H1 (cell line): Measurements from ENCODE around the gene MYL5. TPM values are rescaled to one million over a fixed set of nuclear protein-coding genes. Genes with fewer than 3 reads are reported as not detected.

Source experiments
- CTCF ChIA-PET: fragments of 300-600 bp; sonication (Branson Sonifier 250); formaldehyde crosslinking; loops from one replicate; lab custom pipeline; 2021; ENCODE audit not compliant: partially characterized antibody; lab: Charles Lee
- POLR2A ChIA-PET: fragments of 300-600 bp; sonication (Branson Sonifier 250); formaldehyde crosslinking; loops from one replicate; lab custom pipeline; 2021; ENCODE audit warnings: inconsistent platforms; ENCODE audit not compliant: partially characterized antibody; lab: Charles Lee
- DNase-seq, 2 experiments: peaks; one replicate each; pipeline versions ENCODE4 v3.0.0 to v3.0.0-alpha.2; 2010 to 2022; ENCODE audit warnings: low spot score in 2 of 2, low read depth in 1 of 2, mixed read lengths in 1 of 2
- FAIRE-seq: peaks from 2 replicates; lab custom pipeline; 2011; peaks lifted over from hg19 to GRCh38; lab: Jason Lieb, UNC
- H2AFZ ChIP-seq: 2 replicates; pipeline ENCODE4 v1.8.1; 2012; ENCODE audit warnings: low read length, inconsistent platforms
- H2AK5ac ChIP-seq: 2 replicates; pipeline ENCODE4 v1.6.1; 2013; ENCODE audit warnings: low read depth, low read length
- H2BK120ac ChIP-seq: replicated peaks from 2 replicates; pipeline ENCODE3; 2013; ENCODE audit warnings: low read depth, low read length, inconsistent platforms
- H2BK12ac ChIP-seq: 2 replicates; pipeline ENCODE4 v1.6.1; 2013; ENCODE audit warnings: low read depth, low read length
- H2BK15ac ChIP-seq: 2 replicates; pipeline ENCODE4 v1.6.1; 2013; ENCODE audit warnings: low read length
- H2BK20ac ChIP-seq: 2 replicates; pipeline ENCODE4 v1.6.1; 2013; ENCODE audit warnings: low read length
- H2BK5ac ChIP-seq: 2 replicates; pipeline ENCODE4 v1.6.1; 2013; ENCODE audit warnings: low read depth, low read length
- H3K14ac ChIP-seq: 2 replicates; pipeline ENCODE4 v1.6.1; 2013; ENCODE audit warnings: inconsistent platforms; ENCODE audit not compliant: insufficient read length
- H3K18ac ChIP-seq: 2 replicates; pipeline ENCODE4 v1.6.1; 2013; ENCODE audit warnings: low read length; ENCODE audit errors: extremely low read depth
- H3K23ac ChIP-seq: 2 replicates; pipeline ENCODE4 v1.6.1; 2013; ENCODE audit warnings: inconsistent platforms; ENCODE audit not compliant: insufficient read length
- H3K23me2 ChIP-seq: 2 replicates; pipeline ENCODE4 v1.6.1; 2013; ENCODE audit warnings: low read depth, low read length
- H3K27ac ChIP-seq: 2 replicates; pipeline ENCODE4 v1.6.1; 2011; ENCODE audit warnings: low read depth, low read length, inconsistent platforms
- H3K27me3 ChIP-seq, 4 experiments: replicated peaks in 1 of 4; 1 replicate in 1 of 4; 2 replicates in 3 of 4; pipeline versions ENCODE4 v1.6.1 to v1.8.1; 2011 to 2013; ENCODE audit warnings: low read length in 3 of 4, mild to moderate bottlenecking in 3 of 4, inconsistent platforms in 2 of 4, mixed read lengths in 2 of 4, moderate library complexity in 1 of 4; ENCODE audit not compliant: control insufficient read depth in 3 of 4, insufficient read depth in 3 of 4; ENCODE audit errors: extremely low read depth in 1 of 4
- H3K36me3 ChIP-seq, 4 experiments: 2 replicates each; pipeline versions ENCODE4 v1.6.1 to v1.8.1; 2011 to 2013; ENCODE audit warnings: mild to moderate bottlenecking in 4 of 4, low read length in 3 of 4, moderate library complexity in 2 of 4, control low read depth in 1 of 4, inconsistent platforms in 1 of 4; ENCODE audit not compliant: insufficient read depth in 4 of 4, control insufficient read depth in 2 of 4
- H3K4ac ChIP-seq: replicated peaks from 2 replicates; pipeline ENCODE3; 2013; ENCODE audit warnings: low read length, low read depth, mixed read lengths, inconsistent platforms; ENCODE audit not compliant: insufficient read length
- H3K4me1 ChIP-seq, 4 experiments: replicated peaks in 1 of 4; 1 replicate in 1 of 4; 2 replicates in 3 of 4; pipeline versions ENCODE4 v1.6.1 to v1.8.1; 2011 to 2013; ENCODE audit warnings: low read length in 3 of 4, inconsistent platforms in 2 of 4, mixed read lengths in 1 of 4; ENCODE audit not compliant: insufficient read depth in 4 of 4, control insufficient read depth in 3 of 4
- H3K4me2 ChIP-seq, 2 experiments: 2 replicates each; pipeline versions ENCODE4 v1.6.1 to v1.8.1; 2011 to 2013; ENCODE audit warnings: low read depth in 2 of 2, low read length in 2 of 2, control low read depth in 1 of 2, inconsistent platforms in 1 of 2, mild to moderate bottlenecking in 1 of 2; ENCODE audit not compliant: insufficient read depth in 1 of 2
- H3K4me3 ChIP-seq, 4 experiments: fragments of 200-600, 300-600 bp in 1 of 4; sonication (generic), shearing (Covaris generic), sonication (Bioruptor Twin) in 1 of 4; 2 replicates each; pipeline versions ENCODE4 v1.5.1 to v1.8.1; 2011 to 2016; ENCODE audit warnings: low read length in 4 of 4, low read depth in 3 of 4, control low read depth in 2 of 4, inconsistent platforms in 2 of 4, mild to moderate bottlenecking in 2 of 4, mixed read lengths in 1 of 4, moderate library complexity in 1 of 4; ENCODE audit not compliant: insufficient read depth in 2 of 4; ENCODE audit errors: extremely low read depth in 1 of 4
- H3K56ac ChIP-seq: replicated peaks from 2 replicates; pipeline ENCODE3; 2013; ENCODE audit warnings: low read depth, mild to moderate bottlenecking, mixed read lengths, low read length, inconsistent platforms; ENCODE audit not compliant: insufficient read length
- H3K79me1 ChIP-seq: 2 replicates; pipeline ENCODE4 v1.6.1; 2013; ENCODE audit warnings: low read depth, low read length, control low read depth
- H3K79me2 ChIP-seq, 2 experiments: 2 replicates each; pipeline versions ENCODE4 v1.6.1 to v1.8.1; 2012 to 2013; ENCODE audit warnings: low read length in 2 of 2, mild to moderate bottlenecking in 2 of 2, inconsistent platforms in 1 of 2; ENCODE audit not compliant: insufficient read depth in 2 of 2, control insufficient read depth in 1 of 2
- H3K9ac ChIP-seq, 4 experiments: replicated peaks in 1 of 4; 1 replicate in 1 of 4; 2 replicates in 3 of 4; pipeline versions ENCODE4 v1.6.1 to v1.8.1; 2011 to 2013; ENCODE audit warnings: low read depth in 3 of 4, low read length in 3 of 4, control low read depth in 2 of 4, mild to moderate bottlenecking in 2 of 4, moderate library complexity in 2 of 4, inconsistent platforms in 1 of 4; ENCODE audit errors: extremely low read depth in 1 of 4
- H3K9me3 ChIP-seq, 2 experiments: 2 replicates each; pipeline versions ENCODE4 v1.6.1 to v1.8.1; 2012 to 2013; ENCODE audit warnings: mild to moderate bottlenecking in 2 of 2, moderate library complexity in 2 of 2, control low read depth in 1 of 2, inconsistent platforms in 1 of 2, low read depth in 1 of 2, low read length in 1 of 2, mixed read lengths in 1 of 2; ENCODE audit not compliant: insufficient read depth in 2 of 2
- H4K20me1 ChIP-seq, 2 experiments: replicated peaks in 1 of 2; 2 replicates each; pipeline versions ENCODE3 to v1.8.1; 2011 to 2013; ENCODE audit warnings: inconsistent platforms in 2 of 2, low read length in 2 of 2, mild to moderate bottlenecking in 1 of 2; ENCODE audit not compliant: insufficient read depth in 2 of 2, control insufficient read depth in 1 of 2
- H4K5ac ChIP-seq: 2 replicates; pipeline ENCODE4 v1.6.1; 2013; ENCODE audit warnings: low read length, low read depth, mixed read lengths, inconsistent platforms; ENCODE audit not compliant: insufficient read length
- H4K8ac ChIP-seq: 2 replicates; pipeline ENCODE4 v1.8.0; 2013; ENCODE audit warnings: mild to moderate bottlenecking, moderate library complexity, low read length, inconsistent platforms; ENCODE audit not compliant: insufficient read depth; ENCODE audit errors: extremely low read depth
- H4K91ac ChIP-seq: replicated peaks from 2 replicates; pipeline ENCODE3; 2013; ENCODE audit warnings: low read length, mixed read lengths, inconsistent platforms; ENCODE audit not compliant: insufficient read length
- BRCA1 ChIP-seq: IDR thresholded peaks from 2 replicates; pipeline ENCODE4 v1.6.1; 2012; ENCODE audit warnings: low read depth, low read length, improper control_type of control experiment
- CEBPB ChIP-seq: IDR thresholded peaks from 2 replicates; pipeline ENCODE4 v1.6.1; 2012; ENCODE audit warnings: low read depth, low read length
- CTCF ChIP-seq, 3 experiments: IDR thresholded peaks; 1 replicate in 2 of 3; 2 replicates in 1 of 3; pipeline versions ENCODE4 v1.5.1 to v1.6.1; 2011; ENCODE audit warnings: low read length in 3 of 3, mild to moderate bottlenecking in 3 of 3, inconsistent platforms in 2 of 3, low read depth in 1 of 3, moderate library complexity in 1 of 3; ENCODE audit not compliant: insufficient read depth in 1 of 3; ENCODE audit errors: control extremely low read depth in 1 of 3
- TAF1 ChIP-seq: IDR thresholded peaks from 2 replicates; pipeline ENCODE4 v1.6.1; 2011; ENCODE audit warnings: mild to moderate bottlenecking, low read depth, low read length
- WGBS, 2 experiments: shearing (Covaris generic) in 1 of 2; methylation state at CpG; one replicate each; pipeline versions ENCODE4 v1.1.6 to v1.1.7; 2013 to 2015; ENCODE audit warnings: low lambda C conversion rate in 2 of 2, mixed read lengths in 2 of 2, inconsistent platforms in 1 of 2, low coverage in 1 of 2, missing lambda C conversion rate in 1 of 2; ENCODE audit not compliant: insufficient replicate concordance in 2 of 2, insufficient coverage in 1 of 2, insufficient read length in 1 of 2; ENCODE audit errors: extremely low coverage in 1 of 2, missing lambda C conversion rate in 1 of 2; 5-methylcytosine and 5-hydroxymethylcytosine counted together
- polyA plus RNA-seq, 7 experiments: library from polyadenylated mRNA; depleted of rRNA in 3 of 7; stranded (reverse) in 5 of 7; unstranded in 2 of 7; fragments of >200 nt in 5 of 7; fragments of 200-250 nt in 2 of 7; gene quantifications; 1 replicate in 5 of 7; 2 replicates in 1 of 7; 4 replicates in 1 of 7; pipeline versions ENCODE4 v1.2.1 to v1.2.3, GENCODE V29; 2011 to 2013; ENCODE audit warnings: missing spikeins in 2 of 7, mixed read lengths in 2 of 7
- total RNA-seq: library from RNA; stranded (reverse); fragmentation: NEBNext Ultra II Directional; extraction: Animal tissue kit (Norgen Biotek cat#: 25700); gene quantifications from 2 replicates; pipeline ENCODE4 v1.2.1, GENCODE V29; 2021

MYL5 gene
- total and polyA plus RNA-seq, 2 of the 8 experiments (the other 6 are each of a cell fraction or from before 2014, with no cell fraction given), result 5.7 to 6.8 TPM

- CTCF ChIA-PET, result interaction anchor here (0.7 to 5.7 kb wide), 9 partner anchors 9 to 93 kb away, joined by 3 to 65 read pairs (median 4); no protein-coding TSS in a partner anchor
- H3K9ac ChIP-seq, result no peak overlapping the region
Measured at GRCh38 chr4:686413-687040, 12.2 kb downstream of the MYL5 start.

More at GRCh38 chr4:686413-687040, 12.2 kb downstream of the MYL5 start:
- POLR2A ChIA-PET, result interaction anchor here (0.7 to 6.3 kb wide), 9 partner anchors 11 to 25 kb away, joined by 3 to 34 read pairs (median 4); partner anchors contain the start of genes ATP5ME and MYL5
- no peak overlapping the region for H2BK15ac ChIP-seq
- no peak overlapping the region for H2AFZ ChIP-seq
- H3K23me2 ChIP-seq, result peaks cover 6% of the 10 kb centered on the region; the same call in 1 of the 2 replicates
- no peak overlapping the region for H2BK20ac ChIP-seq
- H3K4me2 ChIP-seq, result no peak overlapping the region
- no peak for FAIRE-seq
- H2AK5ac ChIP-seq, result no peak overlapping the region
- peak overlapping the region; percentile 57; the same call in 1 of the 2 replicates for H4K8ac ChIP-seq
- peaks cover 0 to 4% (median 0%) of the 10 kb centered on the region in 4 experiments; a peak in 1 of 7 replicates for H3K27me3 ChIP-seq
- no peak for DNase-seq
- H3K4me3 ChIP-seq, result no peak overlapping the region
- H3K79me2 ChIP-seq, result no peaks in the 10 kb centered on the region
- H3K79me1 ChIP-seq, result no peaks in the 10 kb centered on the region
- H3K14ac ChIP-seq, result no peak overlapping the region
- 0 out of 2 replicates have a peak overlapping the region, but pooled peaks have one; percentile 60 for H2BK5ac ChIP-seq
- no peaks in the 10 kb centered on the region for H3K36me3 ChIP-seq
- H4K20me1 ChIP-seq, result peaks cover 0 to 9% of the 10 kb centered on the region in 2 experiments
- TF ChIP-seq BRCA1, result no peak
- no peak for TF ChIP-seq CEBPB
- no peak for TF ChIP-seq TAF1
- TF ChIP-seq CTCF (IDR thresholded peaks at IDR 0.05; ENCODE audit: control extremely low read depth in 1 of 3, insufficient read depth in 1 of 3, low read depth in 1 of 3, low read length in 3 of 3), result peak in 1 of 3 experiments; percentile 8; a peak in 1 of 4 replicates
- TF ChIP-seq, all 59 proteins: peak for 1
- Histone ChIP-seq H4K91ac (no peak overlapping the region), H2BK120ac (no peak overlapping the region), H3K4me1 (peaks cover 0 to 24% (median 18%) of the 10 kb centered on the region in 4 experiments; a peak in 6 of 7 replicates), H3K23ac (no peak overlapping the region), H3K56ac (no peak overlapping the region), H2BK12ac (no peak overlapping the region), H3K9me3 (no peaks in the 10 kb centered on the region), H4K5ac (no peak overlapping the region), H3K18ac (no peak overlapping the region), H3K27ac (no peak overlapping the region), H3K4ac (no peak overlapping the region)
- 93% methylated on average over 24 of the region's 31 CpGs; no CpG with 5 or more reads in 1 of the 2 experiments for WGBS, 2 experiments
